Liver (tissue), 3 donors: ENCODE results near the gene TMEM243.

Experiments used
- GABPA ChIP-seq, 2 donors: IDR thresholded peaks in 1 of 2; conservative IDR thresholded peaks in 1 of 2; 2 replicates each; pipeline ENCODE4 v1.6.1; 2016; ENCODE audit warnings: antibody characterized with exemption in 2 of 2, mild to moderate bottlenecking in 1 of 2, moderate library complexity in 1 of 2
- RAD21 ChIP-seq, 2 donors: IDR thresholded peaks; 2 replicates each; pipeline ENCODE4 v1.6.1; 2016; ENCODE audit warnings: antibody characterized with exemption in 2 of 2, mild to moderate bottlenecking in 2 of 2
- TAF1 ChIP-seq: conservative IDR thresholded peaks from 2 replicates; pipeline ENCODE4 v1.6.1; 2016; ENCODE audit warnings: antibody characterized with exemption, mild to moderate bottlenecking
- TF ChIP-seq, protein P1 (sequence below): fragments of 150-350 bp; IDR thresholded peaks from 2 replicates; pipeline ENCODE4 v1.5.1; 2017; ENCODE audit warnings: improper control_type of control experiment, low read depth, low read length; ENCODE audit not compliant: missing input control
- TF ChIP-seq, protein P2 (sequence below): IDR thresholded peaks from 2 replicates; pipeline ENCODE4 v1.6.1; 2016; ENCODE audit warnings: antibody characterized with exemption
- donor health status: healthy.
- donor health status: healthy.

DNA sequence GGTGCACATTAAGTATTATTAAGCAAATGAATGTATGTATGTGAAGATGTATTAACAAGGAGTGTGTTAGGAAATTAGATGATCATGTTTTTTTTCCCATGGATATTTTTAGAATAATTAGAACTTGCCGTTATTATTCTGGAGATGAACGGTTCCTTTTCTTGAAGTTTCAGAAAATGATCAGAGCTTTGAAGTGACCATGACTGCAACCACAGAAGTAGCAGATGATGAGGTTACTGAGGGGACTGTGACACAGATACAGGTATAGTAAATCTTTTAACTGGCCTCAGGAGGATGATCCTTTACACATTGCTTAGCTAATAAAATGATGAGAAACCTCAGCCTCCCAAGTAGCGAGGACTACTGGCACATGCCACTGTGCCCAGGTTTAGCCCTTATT lies 48.7 kb downstream of the TMEM243 start:
- TF ChIP-seq, protein P1, sequence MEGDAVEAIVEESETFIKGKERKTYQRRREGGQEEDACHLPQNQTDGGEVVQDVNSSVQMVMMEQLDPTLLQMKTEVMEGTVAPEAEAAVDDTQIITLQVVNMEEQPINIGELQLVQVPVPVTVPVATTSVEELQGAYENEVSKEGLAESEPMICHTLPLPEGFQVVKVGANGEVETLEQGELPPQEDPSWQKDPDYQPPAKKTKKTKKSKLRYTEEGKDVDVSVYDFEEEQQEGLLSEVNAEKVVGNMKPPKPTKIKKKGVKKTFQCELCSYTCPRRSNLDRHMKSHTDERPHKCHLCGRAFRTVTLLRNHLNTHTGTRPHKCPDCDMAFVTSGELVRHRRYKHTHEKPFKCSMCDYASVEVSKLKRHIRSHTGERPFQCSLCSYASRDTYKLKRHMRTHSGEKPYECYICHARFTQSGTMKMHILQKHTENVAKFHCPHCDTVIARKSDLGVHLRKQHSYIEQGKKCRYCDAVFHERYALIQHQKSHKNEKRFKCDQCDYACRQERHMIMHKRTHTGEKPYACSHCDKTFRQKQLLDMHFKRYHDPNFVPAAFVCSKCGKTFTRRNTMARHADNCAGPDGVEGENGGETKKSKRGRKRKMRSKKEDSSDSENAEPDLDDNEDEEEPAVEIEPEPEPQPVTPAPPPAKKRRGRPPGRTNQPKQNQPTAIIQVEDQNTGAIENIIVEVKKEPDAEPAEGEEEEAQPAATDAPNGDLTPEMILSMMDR: no peak
- no peak for TF ChIP-seq RAD21 (IDR thresholded peaks at IDR 0.05)
- TF ChIP-seq, protein P2, sequence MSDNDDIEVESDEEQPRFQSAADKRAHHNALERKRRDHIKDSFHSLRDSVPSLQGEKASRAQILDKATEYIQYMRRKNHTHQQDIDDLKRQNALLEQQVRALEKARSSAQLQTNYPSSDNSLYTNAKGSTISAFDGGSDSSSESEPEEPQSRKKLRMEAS: no peak
- TF ChIP-seq GABPA (IDR thresholded peaks at IDR 0.05 in 1 of 2, conservative IDR thresholded peaks at IDR 0.05 in 1 of 2): no peak
- TF ChIP-seq TAF1: no peak
